Neuron (in vitro differentiated cells): ENCODE data around the gene LSM7.

Experiments used
- H2AFZ ChIP-seq: one replicate; pipeline ENCODE4 v1.6.1; 2013; ENCODE audit warnings: low read depth, mild to moderate bottlenecking, inconsistent platforms, low read length, moderate library complexity
- H3K27me3 ChIP-seq: one replicate; pipeline ENCODE4 v1.6.1; 2013; ENCODE audit warnings: low read length; ENCODE audit not compliant: insufficient read depth
- H3K36me3 ChIP-seq: one replicate; pipeline ENCODE4 v1.6.1; 2013; ENCODE audit warnings: low read length; ENCODE audit not compliant: insufficient read depth
- H3K4me1 ChIP-seq: one replicate; pipeline ENCODE4 v1.6.1; 2013; ENCODE audit warnings: low read length; ENCODE audit not compliant: insufficient read depth
- H3K4me3 ChIP-seq: 2 replicates; pipeline ENCODE4 v1.5.1; 2013; ENCODE audit warnings: mild to moderate bottlenecking, low read length, moderate library complexity
- H3K9me3 ChIP-seq: one replicate; pipeline ENCODE4 v1.6.1; 2013; ENCODE audit warnings: low read length

The LSM7 gene

DNA sequence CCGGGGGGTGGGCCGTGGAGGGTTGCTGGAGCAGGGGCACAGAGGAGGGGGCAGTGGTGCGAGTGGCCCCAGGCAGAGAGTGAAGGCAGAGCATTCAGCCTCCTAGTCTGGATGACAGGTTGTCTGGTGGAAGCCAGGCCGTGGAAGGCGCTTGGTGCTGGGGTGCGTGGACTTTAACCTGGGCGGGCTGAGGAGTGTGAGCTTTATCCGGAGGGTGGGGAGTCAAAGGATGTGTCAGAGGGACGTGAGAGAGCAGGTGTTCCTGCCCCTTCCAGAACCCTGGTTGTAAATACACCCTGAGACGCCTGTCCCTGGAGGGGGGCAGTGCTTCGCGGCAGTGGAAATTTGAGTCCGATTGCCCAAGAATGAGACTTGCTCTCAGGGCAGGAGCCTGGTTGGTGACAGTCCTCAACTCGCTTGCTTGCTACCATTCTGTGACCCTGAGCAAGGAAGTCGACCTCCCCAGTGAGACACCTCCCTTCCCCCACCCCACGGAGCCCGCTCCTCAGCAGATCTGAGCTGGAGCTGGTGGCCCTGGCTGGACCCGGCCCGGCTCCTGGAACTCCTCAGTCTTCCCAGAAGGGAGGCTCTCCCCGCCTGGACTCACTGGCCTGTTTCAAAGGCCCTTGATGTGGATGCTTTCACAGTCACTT lies 2.4 kb upstream of the LSM7 start:
- Histone ChIP-seq H3K27me3 (no peaks in the 10 kb centered on the region), H3K4me3 (no peak overlapping the region), H3K36me3 (peaks cover 11% of the 10 kb centered on the region), H2AFZ (no peak overlapping the region), H3K9me3 (no peaks in the 10 kb centered on the region), H3K4me1 (peaks cover 39% of the 10 kb centered on the region)

DNA sequence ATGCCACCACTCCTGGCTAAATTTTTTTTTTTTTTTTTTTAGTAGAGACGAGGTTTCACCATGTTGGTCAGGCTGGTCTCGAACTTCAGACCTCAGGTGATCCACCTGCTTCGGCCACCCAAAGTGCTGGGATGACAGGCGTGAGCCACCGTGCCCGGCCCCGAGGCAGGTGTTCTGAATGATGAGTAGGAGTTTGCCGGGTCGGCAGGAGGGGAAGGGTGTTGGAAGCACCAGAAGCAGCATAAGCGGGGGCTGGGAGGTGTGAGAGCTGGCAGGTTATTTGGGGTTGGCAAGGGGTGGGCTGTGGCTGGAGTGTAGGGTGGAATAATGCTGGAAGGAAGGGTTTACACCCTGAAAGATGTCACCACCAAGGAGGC lies 1.9 kb upstream of the LSM7 start:
- H3K4me1 ChIP-seq, result peaks cover 39% of the 10 kb centered on the region
- H2AFZ ChIP-seq, result no peak overlapping the region
- H3K27me3 ChIP-seq, result no peaks in the 10 kb centered on the region
- no peak overlapping the region for H3K4me3 ChIP-seq
- H3K9me3 ChIP-seq, result no peaks in the 10 kb centered on the region
- H3K36me3 ChIP-seq, result peaks cover 12% of the 10 kb centered on the region

GRCh38 chr19:2329501-2329916 lies 1.1 kb upstream of the LSM7 start:
- Histone ChIP-seq H3K27me3 (no peaks in the 10 kb centered on the region), H3K9me3 (no peaks in the 10 kb centered on the region), H2AFZ (no peak overlapping the region), H3K36me3 (peaks cover 17% of the 10 kb centered on the region), H3K4me3 (peak overlapping the region; percentile 62), H3K4me1 (peaks cover 42% of the 10 kb centered on the region)

GRCh38 chr19:2329149-2329478 lies 728 bp upstream of the LSM7 start:
- peaks cover 21% of the 10 kb centered on the region for H3K36me3 ChIP-seq
- peaks cover 44% of the 10 kb centered on the region for H3K4me1 ChIP-seq
- H2AFZ ChIP-seq, result no peak overlapping the region
- no peaks in the 10 kb centered on the region for H3K9me3 ChIP-seq
- no peaks in the 10 kb centered on the region for H3K27me3 ChIP-seq
- peak overlapping the region; percentile 62 for H3K4me3 ChIP-seq

- H3K9me3 ChIP-seq, result no peaks in the 10 kb centered on the region
These were observed 499 bp downstream of the LSM7 start for GRCh38 chr19:2327773-2328400.

DNA sequence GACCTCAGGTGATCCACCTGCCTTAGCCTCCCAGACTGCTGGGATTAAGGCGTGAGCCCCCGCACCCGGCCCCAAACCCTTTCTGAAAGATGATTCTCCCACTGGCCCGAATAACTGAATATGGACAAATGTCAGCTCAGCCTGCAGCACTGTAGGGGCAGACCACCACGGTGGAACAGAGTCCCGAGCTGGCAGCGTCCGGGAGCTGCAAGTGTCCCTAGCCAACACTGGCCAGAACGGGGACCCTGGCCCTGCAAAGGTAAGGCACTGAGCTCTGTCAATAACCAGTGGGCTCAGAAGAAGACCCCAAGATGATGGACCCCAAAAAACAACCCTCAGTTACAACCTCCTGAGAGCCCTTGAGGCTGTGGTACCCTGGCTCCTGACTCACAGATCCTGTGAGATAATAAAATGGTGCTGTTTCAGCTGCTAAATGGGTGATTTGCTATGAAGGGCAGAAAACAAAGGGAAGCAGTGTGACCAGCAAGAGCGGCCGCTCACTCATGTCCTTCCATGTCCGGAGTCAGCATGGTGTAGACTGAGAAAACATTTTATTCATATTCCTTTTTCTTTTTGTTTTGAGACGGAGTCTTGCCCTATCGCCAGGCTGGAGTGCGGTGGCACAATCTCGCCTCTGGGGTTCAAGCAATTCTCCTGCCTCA lies 1.6 kb downstream of the LSM7 start:
- Histone ChIP-seq H3K27me3 (no peaks in the 10 kb centered on the region), H3K9me3 (no peaks in the 10 kb centered on the region), H2AFZ (no peak overlapping the region), H3K36me3 (peaks cover 36% of the 10 kb centered on the region), H3K4me1 (peaks cover 39% of the 10 kb centered on the region), H3K4me3 (no peak overlapping the region)

More at GRCh38 chr19:2327773-2328400, 499 bp downstream of the LSM7 start:
- H2AFZ ChIP-seq, result peak overlapping the region; percentile 33
- peaks cover 28% of the 10 kb centered on the region for H3K36me3 ChIP-seq
- H3K4me3 ChIP-seq, result peak overlapping the region; percentile 62
- no peaks in the 10 kb centered on the region for H3K27me3 ChIP-seq
- peaks cover 44% of the 10 kb centered on the region for H3K4me1 ChIP-seq

DNA sequence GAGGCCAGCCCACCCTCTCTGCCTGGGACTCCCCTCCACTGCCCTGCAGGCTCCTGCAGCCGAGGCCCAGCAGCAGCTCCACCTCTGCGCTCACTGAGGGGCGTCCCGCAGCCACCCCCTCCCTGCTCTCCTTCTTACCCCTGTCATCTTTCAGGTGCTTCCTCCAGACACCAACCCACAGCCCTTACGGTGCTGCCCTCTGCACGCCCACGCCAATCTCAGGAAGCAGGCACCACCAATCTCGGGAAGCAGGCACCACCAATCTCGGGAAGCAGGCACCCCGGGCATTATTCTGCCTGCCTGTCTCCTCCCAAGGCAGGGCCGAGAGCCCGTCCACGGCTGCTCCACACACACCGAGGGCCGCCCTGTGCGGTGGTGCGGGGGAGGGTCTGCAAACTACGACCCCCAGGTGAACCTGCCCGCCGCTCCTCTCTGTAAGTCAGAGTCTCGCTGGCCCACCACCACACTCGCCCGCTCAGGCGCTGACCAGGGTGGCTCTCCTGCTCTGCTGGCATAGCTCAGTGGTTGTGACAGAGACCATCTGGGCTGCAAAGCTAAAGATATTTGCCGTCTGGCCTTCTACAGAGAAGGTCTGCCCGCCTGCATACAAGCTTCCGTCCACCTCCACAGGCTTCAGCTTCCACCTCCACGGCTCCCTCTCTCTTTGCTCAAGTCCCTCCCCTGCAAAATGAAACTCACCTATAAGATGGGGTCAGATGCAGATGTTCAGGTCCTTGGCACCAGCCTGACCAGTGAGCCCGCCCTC lies 2.9 kb downstream of the LSM7 start:
- peaks cover 29% of the 10 kb centered on the region for H3K4me1 ChIP-seq
- no peak overlapping the region for H2AFZ ChIP-seq
- H3K9me3 ChIP-seq, result no peaks in the 10 kb centered on the region
- no peak overlapping the region for H3K4me3 ChIP-seq
- H3K36me3 ChIP-seq, result peaks cover 40% of the 10 kb centered on the region
- H3K27me3 ChIP-seq, result no peaks in the 10 kb centered on the region

GRCh38 chr19:2324220-2324948 lies 4.0 kb downstream of the LSM7 start:
- H3K4me3 ChIP-seq, result no peak overlapping the region
- no peaks in the 10 kb centered on the region for H3K27me3 ChIP-seq
- no peaks in the 10 kb centered on the region for H3K9me3 ChIP-seq
- peaks cover 40% of the 10 kb centered on the region for H3K36me3 ChIP-seq
- no peak overlapping the region for H2AFZ ChIP-seq
- H3K4me1 ChIP-seq, result peaks cover 19% of the 10 kb centered on the region

DNA sequence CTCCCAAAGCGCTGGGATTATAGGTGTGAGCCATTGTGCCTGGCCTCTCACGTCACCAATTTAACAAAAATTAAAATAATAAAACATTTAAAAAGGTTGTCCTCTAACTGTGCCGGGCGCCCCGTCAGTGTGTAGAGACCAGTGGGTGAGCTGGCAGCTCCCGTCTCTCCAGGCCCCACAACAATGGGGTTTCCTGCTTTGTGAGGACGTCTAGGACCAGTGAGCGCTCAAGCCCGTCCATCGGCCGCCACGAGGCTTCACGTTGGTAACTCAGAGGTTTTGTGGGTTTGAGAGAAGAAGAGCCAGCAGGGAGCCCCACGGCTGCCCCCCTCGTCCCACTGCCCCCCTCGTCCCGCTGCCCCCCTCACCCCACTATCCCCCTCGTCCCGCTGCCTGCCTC lies 4.7 kb downstream of the LSM7 start:
- Histone ChIP-seq H3K9me3 (no peaks in the 10 kb centered on the region), H3K36me3 (peaks cover 40% of the 10 kb centered on the region), H3K4me3 (no peak overlapping the region), H3K27me3 (no peaks in the 10 kb centered on the region), H2AFZ (no peak overlapping the region), H3K4me1 (peaks cover 17% of the 10 kb centered on the region)

GRCh38 chr19:2321565-2322283 lies 6.7 kb downstream of the LSM7 start:
- Histone ChIP-seq H3K9me3 (no peaks in the 10 kb centered on the region), H3K36me3 (peaks cover 37% of the 10 kb centered on the region), H2AFZ (no peak overlapping the region), H3K27me3 (no peaks in the 10 kb centered on the region), H3K4me3 (no peak overlapping the region), H3K4me1 (peaks cover 11% of the 10 kb centered on the region)

DNA sequence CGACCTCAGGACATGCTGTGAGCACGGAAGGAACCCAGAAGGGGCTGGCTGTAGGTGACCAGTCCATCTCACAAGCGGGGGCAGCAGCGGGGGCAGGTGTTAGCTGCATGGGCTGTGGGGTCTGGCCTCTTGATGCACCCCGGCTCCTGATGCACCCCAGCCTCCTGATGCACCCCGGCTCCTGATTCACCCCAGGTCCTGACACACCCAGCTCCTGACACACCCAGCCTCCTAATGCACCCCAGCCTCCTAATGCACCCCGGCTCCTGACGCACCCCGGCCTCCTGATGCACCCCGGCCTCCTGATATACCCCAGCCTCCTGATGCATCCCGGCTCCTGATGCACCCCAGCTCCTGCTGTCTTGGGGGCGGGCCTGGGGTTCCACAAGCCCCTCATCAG lies 7.4 kb downstream of the LSM7 start:
- Histone ChIP-seq H2AFZ (no peak overlapping the region), H3K4me1 (peaks cover 16% of the 10 kb centered on the region), H3K27me3 (no peaks in the 10 kb centered on the region), H3K36me3 (peaks cover 34% of the 10 kb centered on the region), H3K9me3 (no peaks in the 10 kb centered on the region), H3K4me3 (no peak overlapping the region)

DNA sequence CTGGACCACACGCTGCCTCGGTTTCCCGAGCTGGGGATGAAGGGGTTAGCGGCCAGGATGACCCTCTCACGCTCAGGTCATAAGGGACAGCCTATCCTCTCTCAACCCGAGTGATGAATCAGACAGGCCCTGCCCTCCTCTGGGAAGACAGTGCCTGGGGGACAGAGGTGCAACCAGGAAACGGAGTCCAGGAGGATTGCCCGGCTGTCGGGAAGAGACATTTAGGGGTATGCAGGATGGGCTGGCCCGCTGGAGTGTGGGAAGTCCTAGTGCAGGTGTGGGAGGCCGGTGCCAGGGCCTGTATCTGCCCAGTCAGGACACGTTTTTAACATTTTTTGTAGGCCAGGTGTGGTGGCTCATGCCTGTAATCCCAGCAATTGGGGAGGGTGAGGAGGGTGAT lies 8.3 kb downstream of the LSM7 start:
- Histone ChIP-seq H3K4me1 (peaks cover 16% of the 10 kb centered on the region), H3K27me3 (no peaks in the 10 kb centered on the region), H3K9me3 (no peaks in the 10 kb centered on the region), H3K36me3 (peaks cover 31% of the 10 kb centered on the region), H2AFZ (no peak overlapping the region), H3K4me3 (no peak overlapping the region)
